AG04450 (cell line): ENCODE measurements around the gene NCEH1. TPM values are rescaled to one million over a fixed set of nuclear protein-coding genes. Genes with fewer than 3 reads are reported as not detected.
A peak's percentile ranks its signal among the peaks of the same experiment; 100 is the strongest.

ENCODE experiments used
- CTCF ChIA-PET: fragments of 300-600, 350-600 bp; formaldehyde crosslinking; extraction: SDS; loops from one replicate; lab custom pipeline; 2022; ENCODE audit warnings: antibody characterized with exemption, inconsistent platforms; lab: Charles Lee
- POLR2A ChIA-PET: fragments of 350-600 bp; formaldehyde crosslinking; extraction: SDS; loops from one replicate; lab custom pipeline; 2021; ENCODE audit warnings: antibody characterized with exemption, inconsistent platforms; lab: Yijun Ruan, JAX
- DNase-seq: peaks from one replicate; pipeline ENCODE4 v3.0.0-alpha.2; 2011; ENCODE audit warnings: low read depth, low spot score
- H3K27ac ChIP-seq: one replicate; pipeline ENCODE4 v1.5.1; 2012; ENCODE audit warnings: low read depth, low read length, control low read depth
- H3K27me3 ChIP-seq: one replicate; pipeline ENCODE4 v1.6.0; 2012; ENCODE audit warnings: low read length; ENCODE audit not compliant: control insufficient read depth, insufficient read depth
- H3K4me3 ChIP-seq: 2 replicates; pipeline ENCODE4 v1.5.1; 2011; ENCODE audit warnings: mild to moderate bottlenecking, low read depth, low read length, control low read depth
- H3K9me3 ChIP-seq: 2 replicates; pipeline ENCODE4 v1.5.1; 2012; ENCODE audit warnings: low read length; ENCODE audit not compliant: control insufficient read depth, insufficient read depth
- CTCF ChIP-seq: IDR thresholded peaks from 2 replicates; pipeline ENCODE4 v1.5.1; 2011; ENCODE audit warnings: low read depth, low read length, control low read depth, inconsistent platforms
- polyA plus RNA-seq: library from polyadenylated mRNA; depleted of rRNA; stranded (reverse); fragments of >200 nt; gene quantifications from 2 replicates; pipeline ENCODE4 v1.2.3, GENCODE V29; 2011

NCEH1 gene
- polyA plus RNA-seq, 1 experiment = 14.6 TPM

GRCh38 chr3:172716476-172716875 is 5.6 kb upstream of the NCEH1 start:
- Histone ChIP-seq H3K4me3 (no peak overlapping the region), H3K27ac (no peak overlapping the region), H3K27me3 (no peaks in the 10 kb centered on the region), H3K9me3 (peaks cover 8% of the 10 kb centered on the region; the same call in 1 of the 2 replicates)
- TF ChIP-seq CTCF = no peak
- no peak for DNase-seq
- CTCF ChIA-PET = interaction anchor here (0.7 kb wide), 1 partner anchor 11 kb away, joined by 4 read pairs; no protein-coding TSS in a partner anchor
- POLR2A ChIA-PET = no interaction called here

- ChIA-PET CTCF (interaction anchor here (1.0 to 1.2 kb wide), 3 partner anchors 13 to 40 kb away, joined by 4 to 5 read pairs (median 5); no protein-coding TSS in a partner anchor), POLR2A (no interaction called here)
- H3K27me3 ChIP-seq = no peaks in the 10 kb centered on the region
- no peak for DNase-seq
- no peak overlapping the region for H3K27ac ChIP-seq
- no peak overlapping the region for H3K4me3 ChIP-seq
- H3K9me3 ChIP-seq = no peaks in the 10 kb centered on the region
- TF ChIP-seq CTCF = no peak
These were observed 2.4 kb upstream of the NCEH1 start for GRCh38 chr3:172713316-172713715.

GRCh38 chr3:172711454-172711795 is 558 bp upstream of the NCEH1 start:
- TF ChIP-seq CTCF = no peak
- no peaks in the 10 kb centered on the region for H3K9me3 ChIP-seq
- peak overlapping the region; percentile 95 for H3K4me3 ChIP-seq
- DNase-seq = no peak
- ChIA-PET CTCF (interaction anchor here (0.5 to 1.9 kb wide), 8 partner anchors 9 to 73 kb away, joined by 3 to 10 read pairs (median 6); no protein-coding TSS in a partner anchor), POLR2A (interaction anchor here (0.6 to 1.8 kb wide), 6 partner anchors 9 to 39 kb away, joined by 3 to 11 read pairs (median 6); partner anchors contain the start of gene ECT2)
- H3K27ac ChIP-seq = peak overlapping the region; percentile 89
- H3K27me3 ChIP-seq = no peaks in the 10 kb centered on the region

- Histone ChIP-seq H3K27me3 (no peaks in the 10 kb centered on the region), H3K27ac (peak overlapping the region; percentile 89), H3K9me3 (no peaks in the 10 kb centered on the region), H3K4me3 (peak overlapping the region; percentile 95)
- ChIA-PET POLR2A (interaction anchor here (0.6 to 1.8 kb wide), 5 partner anchors 33 to 47 kb away, joined by 3 to 11 read pairs (median 5); partner anchors contain the start of gene ECT2), CTCF (interaction anchor here (0.6 to 1.9 kb wide), 5 partner anchors 10 to 43 kb away, joined by 5 to 10 read pairs (median 6); partner anchors contain the start of gene ECT2)
- DNase-seq = no peak
- no peak for TF ChIP-seq CTCF
These were observed 848 bp downstream of the NCEH1 start for GRCh38 chr3:172709774-172710663.
